ENCODE results near the gene CLCN7. TPM values are rescaled to one million over a fixed set of nuclear protein-coding genes. Genes with fewer than 3 reads are reported as not detected.

CLCN7 gene
- total RNA-seq, 1 experiment from 2014 or later, result 110 TPM

DNA sequence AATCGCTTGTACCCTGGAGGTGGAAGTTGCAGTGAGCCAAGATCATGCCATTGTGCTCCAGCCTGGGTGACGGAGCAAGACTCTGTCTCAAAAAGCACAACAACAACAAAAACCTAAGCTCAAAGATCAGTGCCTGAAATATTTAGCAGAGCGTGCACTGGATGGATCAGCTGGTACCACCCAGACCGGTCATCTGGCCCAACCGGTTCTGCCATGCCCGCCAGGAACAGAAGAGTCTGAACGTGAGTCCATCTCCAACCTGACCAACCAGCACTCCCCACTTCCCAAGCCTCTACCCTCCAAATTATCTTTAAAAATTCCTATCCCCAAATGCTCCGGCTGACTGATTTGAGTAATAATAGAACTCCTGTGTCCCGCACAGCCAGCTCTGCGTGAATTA, 52.8 kb downstream of the CLCN7 start:
- H2AFZ ChIP-seq, result no peak overlapping the region
- no peaks in the 10 kb centered on the region for H3K27me3 ChIP-seq (ENCODE audit: insufficient read depth, low read depth)
- H3K4me2 ChIP-seq, result 0 out of 2 replicates have a peak overlapping the region, but pooled peaks have one; percentile 99
- no peak overlapping the region for H3K27ac ChIP-seq
- H3K9me2 ChIP-seq (ENCODE audit: insufficient read depth), result no peaks in the 10 kb centered on the region
- peaks cover 30% of the 10 kb centered on the region for H3F3A ChIP-seq (ENCODE audit: insufficient read depth, low read depth)
- no peaks in the 10 kb centered on the region for H4K20me1 ChIP-seq (ENCODE audit: insufficient read depth)
- H3K79me2 ChIP-seq (ENCODE audit: low read depth), result peaks cover 32% of the 10 kb centered on the region
- CTCF ChIA-PET, result no interaction called here
- TF ChIP-seq, protein P1, sequence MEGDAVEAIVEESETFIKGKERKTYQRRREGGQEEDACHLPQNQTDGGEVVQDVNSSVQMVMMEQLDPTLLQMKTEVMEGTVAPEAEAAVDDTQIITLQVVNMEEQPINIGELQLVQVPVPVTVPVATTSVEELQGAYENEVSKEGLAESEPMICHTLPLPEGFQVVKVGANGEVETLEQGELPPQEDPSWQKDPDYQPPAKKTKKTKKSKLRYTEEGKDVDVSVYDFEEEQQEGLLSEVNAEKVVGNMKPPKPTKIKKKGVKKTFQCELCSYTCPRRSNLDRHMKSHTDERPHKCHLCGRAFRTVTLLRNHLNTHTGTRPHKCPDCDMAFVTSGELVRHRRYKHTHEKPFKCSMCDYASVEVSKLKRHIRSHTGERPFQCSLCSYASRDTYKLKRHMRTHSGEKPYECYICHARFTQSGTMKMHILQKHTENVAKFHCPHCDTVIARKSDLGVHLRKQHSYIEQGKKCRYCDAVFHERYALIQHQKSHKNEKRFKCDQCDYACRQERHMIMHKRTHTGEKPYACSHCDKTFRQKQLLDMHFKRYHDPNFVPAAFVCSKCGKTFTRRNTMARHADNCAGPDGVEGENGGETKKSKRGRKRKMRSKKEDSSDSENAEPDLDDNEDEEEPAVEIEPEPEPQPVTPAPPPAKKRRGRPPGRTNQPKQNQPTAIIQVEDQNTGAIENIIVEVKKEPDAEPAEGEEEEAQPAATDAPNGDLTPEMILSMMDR (conservative IDR thresholded peaks at IDR 0.05), result no peak
- no peak for TF ChIP-seq EZH2 (IDR thresholded peaks at IDR 0.05; ENCODE audit: low read depth)
- H3K4me1 ChIP-seq (replicated peaks; ENCODE audit: insufficient read depth), result peaks cover 28% of the 10 kb centered on the region
- intact Hi-C loops (cut with micrococcal nuclease; ENCODE audit: unreplicated experiment), result loop anchor here (5.0 kb wide), 1 partner anchor 70 kb away; the partner anchor contains the start of gene TELO2
- DNase-seq, result no peak
- H3K36me3 ChIP-seq (ENCODE audit: low read depth), result no peaks in the 10 kb centered on the region
- no peak overlapping the region for H3K4me3 ChIP-seq
- BruUV-seq (replicated peaks), result no TSS peak
- POLR2A ChIA-PET (ENCODE audit: unreplicated experiment), result no interaction called here
- no peaks in the 10 kb centered on the region for H3K9me3 ChIP-seq (ENCODE audit: insufficient read depth, low read depth)

DNA sequence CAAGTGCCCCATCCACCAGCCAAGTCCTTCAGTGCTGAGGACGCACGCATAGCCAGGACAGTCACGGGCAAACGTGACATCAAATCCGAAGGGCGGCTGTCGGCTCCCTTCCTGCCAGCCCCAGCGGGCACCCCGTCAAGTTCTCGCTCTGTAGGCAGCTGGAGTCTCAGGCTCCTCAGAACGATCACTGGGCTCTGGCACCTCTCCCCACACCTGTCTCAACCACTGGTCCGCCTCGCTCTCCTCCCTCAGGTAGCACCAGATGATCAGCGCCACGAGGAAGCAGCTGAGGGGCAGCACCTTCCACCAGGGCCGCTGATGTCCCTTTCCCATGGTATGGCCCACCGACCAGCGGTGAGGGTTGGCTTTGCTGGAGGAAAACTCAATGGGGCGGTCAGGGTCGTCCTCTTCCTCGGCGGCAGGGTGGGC, 54.7 kb downstream of the CLCN7 start:
- Histone ChIP-seq H3K4me2 (peak overlapping the region; percentile 99), H3K27ac (peak overlapping the region; percentile 24; the same call in 1 of the 2 replicates), H3K4me1 (replicated peaks; ENCODE audit: insufficient read depth) (peaks cover 47% of the 10 kb centered on the region), H3K36me3 (ENCODE audit: low read depth) (no peaks in the 10 kb centered on the region), H3F3A (ENCODE audit: insufficient read depth, low read depth) (peaks cover 49% of the 10 kb centered on the region), H2AFZ (peak overlapping the region; percentile 75), H3K79me2 (ENCODE audit: low read depth) (peaks cover 32% of the 10 kb centered on the region), H4K20me1 (ENCODE audit: insufficient read depth) (no peaks in the 10 kb centered on the region), H3K9me2 (ENCODE audit: insufficient read depth) (no peaks in the 10 kb centered on the region), H3K27me3 (ENCODE audit: insufficient read depth, low read depth) (no peaks in the 10 kb centered on the region), H3K9me3 (ENCODE audit: insufficient read depth, low read depth) (no peaks in the 10 kb centered on the region), H3K4me3 (peak overlapping the region; percentile 91)
- DNase-seq, result no peak
- CTCF ChIA-PET, result interaction anchor here (0.5 kb wide), 1 partner anchor 89 kb away, joined by 3 read pairs; no protein-coding TSS in a partner anchor
- intact Hi-C loops (cut with micrococcal nuclease; ENCODE audit: unreplicated experiment), result loop anchor here (5.0 kb wide), 1 partner anchor 72 kb away; the partner anchor contains the start of gene TELO2
- TSS peak; percentile 74 for BruUV-seq (replicated peaks)
- TF ChIP-seq, protein P1 (conservative IDR thresholded peaks at IDR 0.05), result no peak
- TF ChIP-seq EZH2 (IDR thresholded peaks at IDR 0.05; ENCODE audit: low read depth), result no peak
- POLR2A ChIA-PET (ENCODE audit: unreplicated experiment), result interaction anchor here (0.5 to 1.0 kb wide), 4 partner anchors 88 to 551 kb away, joined by 4 to 14 read pairs (median 6); partner anchors contain the start of gene MSRB1

DNA sequence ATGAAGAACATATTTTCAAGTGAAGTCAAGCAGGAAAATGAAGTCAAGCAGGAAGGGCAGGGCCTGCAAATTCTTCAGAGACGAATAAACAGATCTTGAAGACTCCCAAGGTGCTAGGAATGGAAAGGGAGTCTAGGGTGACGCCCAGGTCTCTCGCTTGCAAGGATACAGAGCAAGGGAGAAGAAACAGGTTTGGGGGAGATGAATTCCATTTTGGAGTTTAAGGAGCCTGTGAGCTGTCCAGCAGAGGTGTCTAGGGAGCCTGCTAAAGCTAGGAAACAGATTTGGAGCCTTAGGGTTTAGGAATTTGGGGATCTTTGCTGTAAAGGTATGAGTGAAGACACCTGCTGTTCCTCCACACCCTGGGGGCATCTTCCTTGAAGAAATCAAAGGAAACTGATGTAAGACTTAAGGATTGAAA, 58.3 kb downstream of the CLCN7 start:
- H3K9me2 ChIP-seq (ENCODE audit: insufficient read depth), result no peaks in the 10 kb centered on the region
- H3K4me2 ChIP-seq, result peak overlapping the region; percentile 99
- no peaks in the 10 kb centered on the region for H3K9me3 ChIP-seq (ENCODE audit: insufficient read depth, low read depth)
- no peaks in the 10 kb centered on the region for H3K27me3 ChIP-seq (ENCODE audit: insufficient read depth, low read depth)
- H2AFZ ChIP-seq, result no peak overlapping the region
- no TSS peak for BruUV-seq (replicated peaks)
- no peaks in the 10 kb centered on the region for H3K36me3 ChIP-seq (ENCODE audit: low read depth)
- H3K27ac ChIP-seq, result peak overlapping the region; percentile 71
- H3K4me1 ChIP-seq (replicated peaks; ENCODE audit: insufficient read depth), result peaks cover 48% of the 10 kb centered on the region
- intact Hi-C loops (cut with micrococcal nuclease; ENCODE audit: unreplicated experiment), result loop anchor here (5.0 to 10.0 kb wide), 2 partner anchors 112 to 196 kb away; partner anchors contain the start of genes CRAMP1, IFT140 and UBE2I
- H3F3A ChIP-seq (ENCODE audit: insufficient read depth, low read depth), result peaks cover 52% of the 10 kb centered on the region
- peaks cover 8% of the 10 kb centered on the region for H4K20me1 ChIP-seq (ENCODE audit: insufficient read depth)
- POLR2A ChIA-PET (ENCODE audit: unreplicated experiment), result interaction anchor here (0.6 kb wide), 1 partner anchor 189 kb away, joined by 3 read pairs; no protein-coding TSS in a partner anchor
- CTCF ChIA-PET, result no interaction called here
- peaks cover 41% of the 10 kb centered on the region for H3K79me2 ChIP-seq (ENCODE audit: low read depth)
- peak overlapping the region; percentile 34; the same call in 1 of the 2 replicates for H3K4me3 ChIP-seq
- TF ChIP-seq, protein P1 (conservative IDR thresholded peaks at IDR 0.05), result no peak
- no peak for TF ChIP-seq EZH2 (IDR thresholded peaks at IDR 0.05; ENCODE audit: low read depth)
- peak; percentile 68 to 84 for DNase-seq

Measured in PC-9 (cell line).